NB4 (cell line): ENCODE data around the gene SLC6A18.

Experiments
- DNase-seq: peaks from one replicate; pipeline ENCODE4 v3.0.0; 2010; ENCODE audit warnings: low read depth
- H3K4me3 ChIP-seq: one replicate; pipeline ENCODE4 v1.5.1; 2011; ENCODE audit warnings: mild to moderate bottlenecking, low read depth, low read length, moderate library complexity
- CTCF ChIP-seq: IDR thresholded peaks from one replicate; pipeline ENCODE4 v1.5.1; 2012; ENCODE audit warnings: low read depth, low read length
- MAX ChIP-seq: IDR thresholded peaks from 2 replicates; pipeline ENCODE4 v1.6.1; 2011; ENCODE audit warnings: low read depth, low read length
- MYC ChIP-seq: IDR thresholded peaks from 2 replicates; pipeline ENCODE4 v1.6.1; 2011; ENCODE audit warnings: low read depth, low read length
- POLR2A ChIP-seq: IDR thresholded peaks from 2 replicates; pipeline ENCODE4 v1.6.1; 2011; ENCODE audit warnings: mild to moderate bottlenecking; ENCODE audit not compliant: insufficient read length; ENCODE audit errors: extremely low read depth

The SLC6A18 gene

GRCh38 chr5:1235379-1235778 is 10.2 kb downstream of the SLC6A18 start:
- no peak for DNase-seq
- TF ChIP-seq MAX (no peak), MYC (no peak)
- no peak overlapping the region for H3K4me3 ChIP-seq

DNA sequence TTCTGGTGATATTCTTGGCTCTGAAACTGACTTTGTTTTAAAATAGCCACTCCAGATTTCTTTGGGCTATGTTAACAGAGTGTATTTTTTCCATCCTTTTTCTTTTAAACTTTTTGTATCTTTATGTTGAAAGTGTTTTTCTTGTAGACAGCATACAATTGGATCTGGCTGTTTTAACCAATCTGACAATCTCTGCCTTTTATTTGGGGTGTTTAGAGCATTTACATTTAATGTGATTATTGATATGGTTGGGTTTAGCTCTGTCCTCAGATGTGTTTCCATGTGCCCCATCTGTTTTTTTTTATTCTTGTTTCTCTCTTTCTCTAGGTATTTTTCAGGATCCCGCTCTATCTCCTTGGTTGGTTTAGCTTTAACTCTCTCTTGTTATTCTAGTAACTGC is 10.7 kb downstream of the SLC6A18 start:
- no peak overlapping the region for H3K4me3 ChIP-seq
- no peak for DNase-seq
- no peak for TF ChIP-seq POLR2A
- no peak for TF ChIP-seq CTCF
- no peak for TF ChIP-seq MYC
- no peak for TF ChIP-seq MAX

GRCh38 chr5:1239505-1240251 is 14.5 kb downstream of the SLC6A18 start:
- TF ChIP-seq MYC, result no peak
- TF ChIP-seq POLR2A, result no peak
- no peak for TF ChIP-seq CTCF
- TF ChIP-seq MAX, result no peak
- DNase-seq, result no peak
- no peak overlapping the region for H3K4me3 ChIP-seq

GRCh38 chr5:1240496-1241260 is 15.5 kb downstream of the SLC6A18 start:
- H3K4me3 ChIP-seq, result no peak overlapping the region
- no peak for DNase-seq
- TF ChIP-seq CTCF (no peak), POLR2A (no peak), MAX (no peak), MYC (no peak)

- no peak for DNase-seq
- H3K4me3 ChIP-seq, result no peak overlapping the region
- TF ChIP-seq POLR2A, result no peak
- TF ChIP-seq MAX, result no peak
- no peak for TF ChIP-seq CTCF
- TF ChIP-seq MYC, result no peak
Measured at GRCh38 chr5:1241509-1242080, 16.4 kb downstream of the SLC6A18 start.
